OCI-LY1 (cell line): ENCODE data around the gene BRD7.

Experiments used
- EZH2 ChIP-seq: fragments of 200-600 bp; sonication (generic), shearing (Covaris generic); IDR thresholded peaks from 2 replicates; pipeline ENCODE4 v1.8.0; 2017; ENCODE audit warnings: borderline replicate concordance, mixed run types, mild to moderate bottlenecking, antibody characterized with exemption, low read length, moderate library complexity, mixed read lengths
- TF ChIP-seq, protein P1 (sequence below): fragments of 200-600 bp; sonication (generic), shearing (Covaris generic); IDR thresholded peaks from 2 replicates; pipeline ENCODE4 v1.5.1; 2017; ENCODE audit warnings: mild to moderate bottlenecking, antibody characterized with exemption, low read length, moderate library complexity, mixed read lengths

DNA sequence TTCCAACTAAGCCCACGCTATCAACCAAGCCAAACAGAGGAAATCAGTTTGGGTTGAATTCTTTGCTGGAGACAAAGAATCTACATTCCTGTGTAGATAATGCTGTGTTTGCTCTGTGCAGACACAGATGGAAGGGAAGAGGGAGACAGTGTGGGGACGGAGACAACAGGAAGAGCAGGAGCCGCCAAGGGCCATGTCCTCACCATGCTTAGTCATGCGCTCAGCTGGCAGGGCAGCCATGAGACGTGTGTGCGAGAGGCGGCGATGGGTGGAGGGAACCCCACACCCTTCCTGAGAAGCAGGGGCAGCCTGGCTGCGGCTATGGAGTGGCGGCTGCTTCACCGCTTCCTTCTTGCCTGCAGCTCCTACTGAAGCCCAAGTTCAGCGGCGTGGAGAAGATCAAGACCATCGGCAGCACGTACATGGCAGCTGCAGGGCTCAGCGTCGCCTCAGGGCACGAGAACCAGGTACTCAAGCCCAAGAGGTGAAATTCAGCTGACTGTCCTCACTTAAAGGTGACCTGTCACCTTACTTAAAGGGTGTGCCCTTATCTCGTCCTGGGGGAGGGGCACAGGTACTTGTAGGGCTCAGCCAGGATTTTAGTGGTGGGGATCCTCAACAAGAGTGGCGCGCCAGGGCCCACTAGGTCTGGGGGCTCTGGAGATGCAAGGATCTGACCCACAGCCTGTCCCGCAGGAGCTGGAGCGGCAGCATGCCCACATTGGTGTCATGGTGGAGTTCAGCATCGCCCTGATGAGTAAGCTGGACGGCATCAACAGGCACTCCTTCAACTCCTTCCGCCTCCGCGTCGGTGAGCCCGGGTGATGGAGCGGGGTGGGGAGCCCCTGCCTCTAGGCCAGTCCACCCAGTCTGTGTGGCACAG is 55.0 kb downstream of the BRD7 start:
- TF ChIP-seq, protein P1, sequence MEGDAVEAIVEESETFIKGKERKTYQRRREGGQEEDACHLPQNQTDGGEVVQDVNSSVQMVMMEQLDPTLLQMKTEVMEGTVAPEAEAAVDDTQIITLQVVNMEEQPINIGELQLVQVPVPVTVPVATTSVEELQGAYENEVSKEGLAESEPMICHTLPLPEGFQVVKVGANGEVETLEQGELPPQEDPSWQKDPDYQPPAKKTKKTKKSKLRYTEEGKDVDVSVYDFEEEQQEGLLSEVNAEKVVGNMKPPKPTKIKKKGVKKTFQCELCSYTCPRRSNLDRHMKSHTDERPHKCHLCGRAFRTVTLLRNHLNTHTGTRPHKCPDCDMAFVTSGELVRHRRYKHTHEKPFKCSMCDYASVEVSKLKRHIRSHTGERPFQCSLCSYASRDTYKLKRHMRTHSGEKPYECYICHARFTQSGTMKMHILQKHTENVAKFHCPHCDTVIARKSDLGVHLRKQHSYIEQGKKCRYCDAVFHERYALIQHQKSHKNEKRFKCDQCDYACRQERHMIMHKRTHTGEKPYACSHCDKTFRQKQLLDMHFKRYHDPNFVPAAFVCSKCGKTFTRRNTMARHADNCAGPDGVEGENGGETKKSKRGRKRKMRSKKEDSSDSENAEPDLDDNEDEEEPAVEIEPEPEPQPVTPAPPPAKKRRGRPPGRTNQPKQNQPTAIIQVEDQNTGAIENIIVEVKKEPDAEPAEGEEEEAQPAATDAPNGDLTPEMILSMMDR, result no peak
- no peak for TF ChIP-seq EZH2
